Subcutaneous adipose tissue (tissue), 4 donors: ENCODE results near the gene ARHGAP22. TPM values are rescaled to one million over a fixed set of nuclear protein-coding genes. Genes with fewer than 3 reads are reported as not detected.

Experiments
- total RNA-seq, 4 donors: library from RNA; depleted of rRNA; stranded (reverse); fragments of >200 nt; gene quantifications; one replicate each; pipeline ENCODE4 v1.1.0, GENCODE V29; 2016
- TF ChIP-seq, protein P1 (sequence below): fragments of 450-650 bp; IDR thresholded peaks from one replicate; pipeline ENCODE4 v1.5.1; 2016; ENCODE audit warnings: low read depth, mild to moderate bottlenecking, control low read depth, antibody characterized with exemption, moderate library complexity

The ARHGAP22 gene
- total RNA-seq, 4 donors from 2014 or later: 2.1 to 15.0 (median 5.0) TPM

DNA sequence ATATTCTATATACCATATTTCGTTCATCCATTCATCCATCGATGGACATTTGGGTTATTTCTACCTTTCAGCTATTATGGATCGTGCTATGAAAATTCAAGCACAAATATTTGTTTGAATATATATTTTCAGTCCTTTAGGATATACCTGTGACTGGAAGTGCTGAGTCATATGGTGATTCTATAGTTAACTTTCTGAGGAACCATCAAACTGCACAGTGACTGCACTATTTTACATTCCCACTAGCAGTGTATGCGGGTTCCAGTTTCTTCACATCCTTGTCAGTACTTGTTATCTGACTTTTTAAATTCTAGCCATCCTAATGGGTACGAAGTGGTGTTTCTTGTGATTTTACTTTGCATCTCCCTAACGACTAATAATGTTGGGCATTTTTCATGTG is 194.4 kb downstream of the ARHGAP22 start:
- TF ChIP-seq, protein P1, sequence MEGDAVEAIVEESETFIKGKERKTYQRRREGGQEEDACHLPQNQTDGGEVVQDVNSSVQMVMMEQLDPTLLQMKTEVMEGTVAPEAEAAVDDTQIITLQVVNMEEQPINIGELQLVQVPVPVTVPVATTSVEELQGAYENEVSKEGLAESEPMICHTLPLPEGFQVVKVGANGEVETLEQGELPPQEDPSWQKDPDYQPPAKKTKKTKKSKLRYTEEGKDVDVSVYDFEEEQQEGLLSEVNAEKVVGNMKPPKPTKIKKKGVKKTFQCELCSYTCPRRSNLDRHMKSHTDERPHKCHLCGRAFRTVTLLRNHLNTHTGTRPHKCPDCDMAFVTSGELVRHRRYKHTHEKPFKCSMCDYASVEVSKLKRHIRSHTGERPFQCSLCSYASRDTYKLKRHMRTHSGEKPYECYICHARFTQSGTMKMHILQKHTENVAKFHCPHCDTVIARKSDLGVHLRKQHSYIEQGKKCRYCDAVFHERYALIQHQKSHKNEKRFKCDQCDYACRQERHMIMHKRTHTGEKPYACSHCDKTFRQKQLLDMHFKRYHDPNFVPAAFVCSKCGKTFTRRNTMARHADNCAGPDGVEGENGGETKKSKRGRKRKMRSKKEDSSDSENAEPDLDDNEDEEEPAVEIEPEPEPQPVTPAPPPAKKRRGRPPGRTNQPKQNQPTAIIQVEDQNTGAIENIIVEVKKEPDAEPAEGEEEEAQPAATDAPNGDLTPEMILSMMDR: no peak

DNA sequence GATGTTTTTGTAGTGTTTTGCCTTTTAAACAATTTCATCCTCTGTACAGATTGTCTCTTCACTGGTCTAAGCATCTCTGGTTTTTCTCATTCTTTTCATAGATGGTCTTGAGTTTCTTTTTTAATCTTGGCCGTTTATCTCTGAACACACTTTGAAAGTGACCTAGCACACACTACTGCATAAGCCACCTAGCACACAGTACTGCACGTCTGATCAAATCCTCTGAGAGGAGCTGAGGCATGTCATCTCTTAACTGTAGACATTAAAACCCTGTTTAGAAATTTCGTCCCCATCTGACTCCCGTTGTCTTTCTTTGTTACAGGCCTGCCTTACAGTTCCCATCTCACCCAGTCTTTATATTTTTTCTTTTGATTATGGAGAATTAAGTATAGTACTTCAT is 198.2 kb downstream of the ARHGAP22 start:
- TF ChIP-seq, protein P1: no peak

DNA sequence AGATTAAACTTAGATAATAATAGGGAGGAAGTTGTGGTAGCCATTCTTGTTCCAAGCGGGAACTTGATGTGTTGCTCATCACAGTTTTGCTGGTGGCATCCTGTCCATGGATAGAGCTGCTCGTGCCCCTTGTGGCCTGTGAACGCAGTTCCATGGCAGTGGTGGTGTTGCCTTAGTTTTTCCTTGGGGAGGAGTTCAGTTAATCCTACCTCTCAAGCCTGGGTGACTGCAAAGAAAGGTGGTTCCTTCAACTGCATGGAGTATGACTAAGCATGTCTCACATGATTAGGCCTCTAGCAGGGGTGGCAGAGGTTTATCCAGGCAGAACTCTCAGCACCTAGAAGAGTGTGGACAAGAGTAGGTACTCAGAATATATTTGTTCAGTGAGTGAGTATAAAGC is 198.7 kb downstream of the ARHGAP22 start:
- TF ChIP-seq, protein P1: no peak

DNA sequence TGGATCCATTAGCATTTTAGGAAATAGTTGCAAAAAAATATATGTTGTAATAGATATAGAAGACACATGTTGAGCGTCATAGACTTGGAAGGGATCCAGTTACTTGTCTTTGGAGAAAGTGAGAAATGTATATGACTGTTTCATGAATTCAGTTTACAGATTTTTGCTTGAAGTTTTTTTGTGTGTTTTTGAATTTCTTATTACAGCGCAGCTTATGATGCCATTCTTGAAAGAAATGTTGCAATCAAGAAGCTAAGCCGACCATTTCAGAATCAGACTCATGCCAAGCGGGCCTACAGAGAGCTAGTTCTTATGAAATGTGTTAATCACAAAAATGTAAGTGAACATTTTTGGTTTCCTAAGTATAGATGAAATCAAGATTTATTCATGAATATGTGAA is 200.2 kb downstream of the ARHGAP22 start:
- TF ChIP-seq, protein P1: no peak

GRCh38 chr10:48400850-48401220 is 204.0 kb downstream of the ARHGAP22 start:
- TF ChIP-seq, protein P1: no peak

GRCh38 chr10:48400129-48400849 is 204.6 kb downstream of the ARHGAP22 start:
- TF ChIP-seq, protein P1: no peak

DNA sequence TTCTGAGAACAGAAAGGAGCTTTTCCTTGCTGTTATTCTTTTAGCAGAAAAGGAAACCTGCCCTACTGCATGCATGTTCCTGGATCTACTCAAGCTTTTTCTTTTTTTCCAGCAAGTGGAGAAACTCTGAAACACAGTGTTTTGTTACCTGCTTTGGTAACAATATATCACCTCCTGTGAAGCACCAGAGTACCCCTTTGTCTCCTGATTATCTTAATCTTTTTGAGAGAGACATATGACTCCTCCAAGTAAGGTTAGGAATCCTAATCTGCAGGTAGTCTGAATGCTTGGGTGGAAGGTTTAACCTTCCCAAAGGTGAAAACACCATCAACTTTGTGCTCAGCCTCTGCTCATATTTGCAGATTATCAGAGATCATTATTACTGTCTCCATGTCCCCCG is 205.3 kb downstream of the ARHGAP22 start:
- TF ChIP-seq, protein P1: no peak
